PFSK-1 (cell line): ENCODE measurements around the gene UBE2D2.

Source experiments
- FOXP2 ChIP-seq: optimal IDR thresholded peaks from 2 replicates; pipeline ENCODE3; 2011; ENCODE audit warnings: borderline replicate concordance, control low read depth, inconsistent platforms; ENCODE audit not compliant: insufficient read depth; ENCODE audit errors: extremely low read length, extremely low read depth
- POLR2AphosphoS5 ChIP-seq: IDR thresholded peaks from 2 replicates; pipeline ENCODE4 v1.6.1; 2012; ENCODE audit warnings: low read depth, mild to moderate bottlenecking, control low read depth, low read length, moderate library complexity
- REST ChIP-seq, 2 experiments: IDR thresholded peaks; 2 replicates each; pipeline versions ENCODE4 v1.6.1 to v1.8.0; 2011 to 2012; ENCODE audit warnings: low read depth in 2 of 2, low read length in 2 of 2, control low read depth in 1 of 2, inconsistent platforms in 1 of 2, mild to moderate bottlenecking in 1 of 2, moderate library complexity in 1 of 2; ENCODE audit not compliant: insufficient read depth in 1 of 2
- SIN3A ChIP-seq: IDR thresholded peaks from 2 replicates; pipeline ENCODE4 v1.6.1; 2012; ENCODE audit warnings: mild to moderate bottlenecking, low read length, moderate library complexity, borderline replicate concordance; ENCODE audit not compliant: insufficient read depth
- TAF1 ChIP-seq: IDR thresholded peaks from 2 replicates; pipeline ENCODE4 v1.6.1; 2012; ENCODE audit warnings: low read length, control low read depth, borderline replicate concordance; ENCODE audit not compliant: insufficient read depth

Gene UBE2D2

DNA sequence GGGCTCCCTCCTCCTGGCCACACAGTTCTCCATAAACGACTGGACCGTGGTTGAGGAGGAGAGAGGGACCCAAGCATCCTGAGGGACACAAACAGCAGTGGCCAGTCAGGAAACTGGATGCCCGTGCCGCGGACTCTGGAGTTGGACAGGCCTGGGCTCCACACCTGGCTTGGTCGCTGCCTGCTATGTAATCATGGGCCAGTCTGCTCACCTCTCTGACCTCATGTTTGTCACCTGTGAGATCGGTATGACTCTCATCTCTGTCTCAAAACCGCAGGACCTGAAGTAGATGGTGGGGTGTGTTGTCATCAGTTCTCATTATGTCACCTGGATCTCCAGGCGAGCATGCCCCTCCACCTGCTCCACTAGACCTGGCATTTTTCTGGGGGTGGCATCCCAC is 101.5 kb downstream of the UBE2D2 start:
- no peak for TF ChIP-seq TAF1
- no peak for TF ChIP-seq POLR2AphosphoS5
- TF ChIP-seq REST (IDR thresholded peaks at IDR 0.05; ENCODE audit: insufficient read depth in 1 of 2, low read depth in 2 of 2, low read length in 2 of 2): no peak
- no peak for TF ChIP-seq FOXP2
- TF ChIP-seq SIN3A: no peak

DNA sequence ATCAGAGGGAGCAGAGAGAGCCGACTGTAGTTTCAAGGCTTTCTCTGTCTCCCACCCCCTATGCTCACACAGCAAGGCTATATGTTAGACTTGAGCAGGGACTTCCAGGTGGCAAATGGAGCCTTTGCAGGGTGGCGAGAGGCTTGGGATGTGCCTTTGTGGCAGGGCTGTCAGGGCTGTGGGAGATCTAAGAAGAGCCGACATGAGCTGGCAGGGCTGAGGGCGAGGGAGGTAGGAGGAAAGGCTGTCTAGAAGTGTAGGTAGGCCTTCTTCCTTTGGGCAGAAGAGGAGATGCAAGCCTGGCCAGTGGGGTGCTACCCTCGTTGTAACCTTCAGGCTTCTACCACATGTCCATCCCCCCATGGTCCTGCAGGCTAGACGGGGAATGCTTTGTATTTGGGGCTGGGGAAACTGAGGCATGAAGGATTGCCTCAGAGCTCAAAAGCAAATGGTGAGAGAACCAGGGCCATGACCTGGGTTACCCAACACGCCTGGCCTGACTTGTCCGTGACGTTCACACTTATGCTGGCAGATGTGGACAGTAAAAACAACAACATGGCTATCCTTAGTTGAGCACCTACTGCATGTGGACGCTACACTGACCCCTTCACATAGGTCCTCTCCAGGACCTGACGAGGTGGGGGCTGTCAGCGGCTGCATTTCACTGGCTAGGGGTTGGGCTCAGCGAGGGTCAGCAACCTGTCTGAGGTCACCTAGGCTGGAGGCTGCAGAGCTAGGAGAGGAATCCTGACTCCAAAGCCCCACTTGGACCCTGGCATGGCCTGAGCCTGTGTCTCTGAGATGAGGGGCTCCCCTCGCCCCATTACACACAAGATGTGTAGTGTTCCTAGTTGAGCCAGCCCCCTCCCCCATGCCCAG is 102.3 kb downstream of the UBE2D2 start:
- TF ChIP-seq FOXP2 (no peak), SIN3A (no peak)

GRCh38 chr5:139664086-139664693 is 103.1 kb downstream of the UBE2D2 start:
- TF ChIP-seq POLR2AphosphoS5 (no peak), FOXP2 (no peak), SIN3A (no peak), REST (IDR thresholded peaks at IDR 0.05; ENCODE audit: insufficient read depth in 1 of 2, low read depth in 2 of 2, low read length in 2 of 2) (no peak), TAF1 (no peak)

DNA sequence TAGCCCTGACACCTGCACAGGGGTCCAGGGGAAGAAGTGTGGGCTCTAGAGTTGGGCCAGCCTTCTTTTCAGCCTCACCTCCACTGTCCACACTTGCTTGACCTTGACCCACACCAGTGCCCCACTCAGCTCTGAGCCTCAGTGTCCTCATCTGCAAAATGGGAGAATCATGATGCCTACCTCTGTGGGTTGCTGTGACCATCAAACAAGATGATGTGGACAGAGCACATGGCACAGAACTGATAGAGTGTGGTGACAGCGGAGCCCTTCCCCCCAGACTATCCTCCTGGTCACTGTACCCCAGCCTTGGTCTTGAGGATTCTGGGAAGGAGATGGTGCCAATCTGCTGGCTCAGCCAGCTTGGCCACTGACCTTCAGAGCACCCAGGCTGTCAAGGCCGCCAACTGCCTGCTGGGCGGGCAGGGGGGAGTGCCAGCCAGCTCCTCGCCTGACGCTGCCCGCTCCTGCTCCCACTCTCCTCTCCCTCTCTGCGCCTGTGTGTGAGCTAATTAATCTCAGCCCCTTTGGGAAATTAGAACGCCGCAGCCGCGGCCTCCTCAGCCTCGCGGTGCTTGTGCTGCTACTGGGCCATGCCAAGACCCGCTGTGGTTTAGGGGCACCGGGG is 103.7 kb downstream of the UBE2D2 start:
- no peak for TF ChIP-seq FOXP2
- no peak for TF ChIP-seq POLR2AphosphoS5
- TF ChIP-seq REST (IDR thresholded peaks at IDR 0.05; ENCODE audit: insufficient read depth in 1 of 2, low read depth in 2 of 2, low read length in 2 of 2): no peak
- no peak for TF ChIP-seq SIN3A
- no peak for TF ChIP-seq TAF1

DNA sequence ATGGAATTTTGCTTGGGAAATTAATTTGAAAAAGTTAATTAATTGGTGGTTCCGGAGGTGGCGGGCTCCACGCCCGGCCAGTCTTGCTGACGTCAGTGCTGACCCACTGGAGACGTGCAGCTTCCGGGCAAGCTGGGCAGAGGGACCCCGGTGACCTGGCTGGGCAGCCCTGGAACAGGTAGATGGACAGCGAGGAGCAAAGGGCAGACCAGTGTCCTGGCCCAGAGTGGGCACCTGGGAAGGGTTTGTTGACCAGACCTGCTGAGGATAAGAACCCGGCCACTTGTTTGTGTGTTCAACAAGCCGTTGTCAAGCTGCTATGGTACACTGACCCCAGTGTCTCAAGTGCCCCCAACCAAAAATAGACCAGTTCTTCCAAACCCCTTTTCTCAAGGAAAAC is 104.5 kb downstream of the UBE2D2 start:
- TF ChIP-seq REST (IDR thresholded peaks at IDR 0.05; ENCODE audit: insufficient read depth in 1 of 2, low read depth in 2 of 2, low read length in 2 of 2): no peak
- TF ChIP-seq TAF1: no peak
- no peak for TF ChIP-seq SIN3A
- no peak for TF ChIP-seq FOXP2
- no peak for TF ChIP-seq POLR2AphosphoS5
